Right lobe of liver (tissue), 4 donors: ENCODE data around the gene PACS2.
"Not testable (repeated sequence)": the region's sequence is repeated elsewhere in the genome, so short reads cannot be mapped to it uniquely, and the experiment has no call there.

Experiments
- CTCF ChIP-seq, 4 donors: fragments of 200-600 bp in 3 of 4; fragments of 450-650 bp in 1 of 4; IDR thresholded peaks; one replicate each; pipeline versions ENCODE4 v1.5.1 to v1.8.0; 2016 to 2022; ENCODE audit warnings: antibody characterized with exemption in 4 of 4, mild to moderate bottlenecking in 2 of 4
- POLR2A ChIP-seq: fragments of 450-650 bp; IDR thresholded peaks from one replicate; pipeline ENCODE4 v1.6.1; 2017; ENCODE audit warnings: antibody characterized with exemption, mild to moderate bottlenecking
- donor health status: DM: no; HTN: no; CAD: no.
- donor health status: DM: no; HTN: no; CAD: no.
- donor health status: DM: no; HTN: yes; CAD: no.

DNA sequence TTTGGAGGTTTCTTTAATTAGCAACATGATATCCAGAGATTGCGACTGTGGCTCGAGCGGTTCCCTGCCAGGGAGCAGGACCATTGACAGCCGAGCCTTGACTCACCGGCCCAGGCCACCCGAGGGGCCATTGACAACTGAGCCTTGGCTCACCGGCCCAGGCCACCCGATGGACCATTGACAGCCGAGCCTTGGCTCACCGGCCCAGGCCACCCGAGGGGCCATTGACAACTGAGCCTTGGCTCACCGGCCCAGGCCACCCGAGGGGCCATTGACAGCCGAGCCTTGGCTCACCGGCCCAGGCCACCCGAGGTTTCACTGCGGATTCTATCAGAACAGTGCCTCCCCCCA lies 13.1 kb downstream of the PACS2 start:
- not testable (repeated sequence) for TF ChIP-seq CTCF (IDR thresholded peaks at IDR 0.05); POLR2A
